DND-41 (cell line): ENCODE measurements around the gene RMND5A.

Source experiments
- ATAC-seq: fragments of 200-7000 bp; cut with Tn5 transposase; 3 replicates; pipeline ENCODE4 v1.9.1; 2021; ENCODE audit warnings: low read depth; ENCODE audit not compliant: insufficient read depth
- DNase-seq: peaks from one replicate; pipeline ENCODE4 v3.0.0-alpha.2; 2020
- H2AFZ ChIP-seq: 2 replicates; pipeline ENCODE4 v1.6.0; 2012; ENCODE audit warnings: low read depth, low read length
- H3K27ac ChIP-seq: 2 replicates; pipeline ENCODE4 v1.5.1; 2012; ENCODE audit warnings: low read length, inconsistent platforms
- H3K27me3 ChIP-seq: fragments of 200-600 bp; sonication (generic); 2 replicates; pipeline ENCODE4 v1.6.0; 2012; ENCODE audit warnings: low read length, mild to moderate bottlenecking, inconsistent platforms; ENCODE audit not compliant: insufficient read depth, poor library complexity
- H3K36me3 ChIP-seq: 2 replicates; pipeline ENCODE4 v1.5.1; 2012; ENCODE audit warnings: low read length, inconsistent platforms; ENCODE audit not compliant: insufficient read depth
- H3K4me1 ChIP-seq: 2 replicates; pipeline ENCODE4 v1.5.1; 2012; ENCODE audit warnings: mild to moderate bottlenecking, low read length; ENCODE audit not compliant: insufficient read depth
- H3K4me2 ChIP-seq: 2 replicates; pipeline ENCODE4 v1.6.0; 2012; ENCODE audit warnings: mild to moderate bottlenecking, moderate library complexity, low read length, inconsistent platforms; ENCODE audit not compliant: insufficient read depth
- H3K4me3 ChIP-seq, 2 experiments: fragments of 200-600 bp in 1 of 2; shearing (Covaris generic) in 1 of 2; 2 replicates each; pipeline ENCODE4 v1.5.1; 2012 to 2016; ENCODE audit warnings: inconsistent platforms in 2 of 2, low read length in 2 of 2, mild to moderate bottlenecking in 2 of 2, low read depth in 1 of 2, moderate library complexity in 1 of 2
- H3K79me2 ChIP-seq: 2 replicates; pipeline ENCODE4 v1.6.0; 2012; ENCODE audit warnings: low read length, inconsistent platforms; ENCODE audit not compliant: insufficient read depth
- H3K9ac ChIP-seq: 2 replicates; pipeline ENCODE4 v1.6.0; 2012; ENCODE audit warnings: low read depth, mild to moderate bottlenecking, inconsistent platforms, low read length, moderate library complexity
- H3K9me3 ChIP-seq: 2 replicates; pipeline ENCODE4 v1.5.1; 2012; ENCODE audit warnings: low read length, moderate library complexity, mild to moderate bottlenecking, inconsistent platforms; ENCODE audit not compliant: insufficient read depth, severe bottlenecking
- H4K20me1 ChIP-seq: 2 replicates; pipeline ENCODE4 v1.6.0; 2012; ENCODE audit warnings: low read length; ENCODE audit not compliant: insufficient read depth
- EZH2 ChIP-seq: IDR thresholded peaks from 3 replicates; pipeline ENCODE4 v1.6.1; 2012; ENCODE audit warnings: borderline replicate concordance, low read depth, mild to moderate bottlenecking, moderate library complexity, low read length, inconsistent platforms; ENCODE audit not compliant: severe bottlenecking
- TF ChIP-seq, protein P1 (sequence below): IDR thresholded peaks from 2 replicates; pipeline ENCODE4 v1.5.1; 2012; ENCODE audit warnings: borderline replicate concordance, low read length, moderate library complexity, mild to moderate bottlenecking; ENCODE audit not compliant: poor library complexity, severe bottlenecking; ENCODE audit errors: extremely low read depth

Gene RMND5A

DNA sequence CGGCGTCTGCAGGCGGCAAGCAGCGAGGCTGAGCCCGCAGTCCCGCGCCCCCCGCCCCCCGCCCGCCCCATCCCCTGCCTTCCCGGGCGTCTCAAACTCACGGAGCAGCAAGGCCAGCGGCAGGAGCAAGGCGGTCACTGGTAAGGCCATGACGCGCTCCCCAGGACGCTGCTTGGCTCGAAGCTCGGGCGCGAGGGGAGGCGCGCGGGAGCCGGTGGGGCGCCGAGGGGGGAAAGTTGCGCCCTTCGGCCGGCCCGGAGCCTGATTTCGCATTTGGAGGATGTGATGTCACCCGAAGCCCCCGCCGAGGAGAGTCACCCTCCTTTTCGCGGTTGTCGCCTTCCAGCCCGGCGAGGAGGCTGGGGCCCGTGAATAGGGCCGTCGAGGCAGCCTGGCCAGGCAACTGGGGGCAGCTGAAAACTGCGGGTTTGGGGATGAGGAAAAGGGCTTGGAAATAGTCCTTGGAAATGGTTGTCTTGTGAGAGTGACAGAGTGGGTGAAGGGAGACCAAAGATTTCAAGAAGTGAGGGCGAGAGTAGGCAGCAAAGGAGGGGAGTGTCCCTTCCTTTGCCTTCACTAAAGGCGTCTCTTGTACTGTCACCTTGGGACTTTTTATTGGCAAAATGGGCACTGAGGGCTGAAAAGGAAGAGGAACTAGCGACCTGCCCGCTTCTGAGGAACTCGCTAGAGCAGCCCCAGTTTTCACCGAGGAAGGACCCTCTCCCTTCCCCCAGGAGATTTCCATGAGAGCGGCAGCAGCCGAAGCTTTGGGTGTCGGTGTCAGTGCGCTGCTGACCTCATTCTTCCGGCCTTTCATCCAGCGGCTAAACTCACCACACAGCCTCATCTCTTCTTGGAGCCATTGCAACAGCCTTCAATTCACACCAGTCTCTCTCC lies 70.8 kb downstream of the RMND5A start, which contains the start of gene CD8A:
Gene CD8A, minus strand, starts transcription at position 238 of the 897 bp plus-strand sequence. Its CDS starts 88 bp downstream, at position 150.
- Histone ChIP-seq H3K4me2 (no peak within 1 kb of the TSS), H2AFZ (no peak within 1 kb of the TSS)

DNA sequence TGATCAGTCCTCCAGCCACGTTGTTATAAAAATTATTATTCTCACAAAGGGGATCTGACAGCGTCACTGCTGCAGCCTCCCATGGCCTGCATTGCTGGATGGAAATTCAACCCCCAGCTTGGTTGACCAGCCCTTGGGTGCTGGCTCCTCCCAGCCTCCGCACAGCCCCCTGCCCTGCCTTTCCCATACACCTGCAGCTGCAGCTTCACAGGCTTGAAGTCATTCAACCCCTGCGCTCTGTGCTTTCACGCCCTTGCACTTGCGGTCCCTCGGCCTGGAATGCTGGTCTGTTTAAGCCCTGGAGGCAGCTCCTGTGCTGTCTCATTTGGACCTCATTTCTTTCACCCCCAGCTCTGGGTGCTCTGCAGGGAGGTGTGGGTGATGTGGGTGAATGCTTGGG lies 71.5 kb downstream of the RMND5A start:
- ATAC-seq (no peak), DNase-seq (no peak)
- peaks cover 14% of the 10 kb centered on the region for H3K4me1 ChIP-seq
- H3K79me2 ChIP-seq = no peaks in the 10 kb centered on the region
- H2AFZ ChIP-seq = no peak overlapping the region
- H3K27ac ChIP-seq = no peak overlapping the region
- H3K4me3 ChIP-seq = no peak overlapping the region
- no peaks in the 10 kb centered on the region for H3K36me3 ChIP-seq
- peaks cover 4% of the 10 kb centered on the region for H3K9me3 ChIP-seq
- H4K20me1 ChIP-seq = no peaks in the 10 kb centered on the region
- H3K9ac ChIP-seq = no peak overlapping the region
- no peaks in the 10 kb centered on the region for H3K27me3 ChIP-seq
- H3K4me2 ChIP-seq = no peak overlapping the region
- TF ChIP-seq, protein P1, sequence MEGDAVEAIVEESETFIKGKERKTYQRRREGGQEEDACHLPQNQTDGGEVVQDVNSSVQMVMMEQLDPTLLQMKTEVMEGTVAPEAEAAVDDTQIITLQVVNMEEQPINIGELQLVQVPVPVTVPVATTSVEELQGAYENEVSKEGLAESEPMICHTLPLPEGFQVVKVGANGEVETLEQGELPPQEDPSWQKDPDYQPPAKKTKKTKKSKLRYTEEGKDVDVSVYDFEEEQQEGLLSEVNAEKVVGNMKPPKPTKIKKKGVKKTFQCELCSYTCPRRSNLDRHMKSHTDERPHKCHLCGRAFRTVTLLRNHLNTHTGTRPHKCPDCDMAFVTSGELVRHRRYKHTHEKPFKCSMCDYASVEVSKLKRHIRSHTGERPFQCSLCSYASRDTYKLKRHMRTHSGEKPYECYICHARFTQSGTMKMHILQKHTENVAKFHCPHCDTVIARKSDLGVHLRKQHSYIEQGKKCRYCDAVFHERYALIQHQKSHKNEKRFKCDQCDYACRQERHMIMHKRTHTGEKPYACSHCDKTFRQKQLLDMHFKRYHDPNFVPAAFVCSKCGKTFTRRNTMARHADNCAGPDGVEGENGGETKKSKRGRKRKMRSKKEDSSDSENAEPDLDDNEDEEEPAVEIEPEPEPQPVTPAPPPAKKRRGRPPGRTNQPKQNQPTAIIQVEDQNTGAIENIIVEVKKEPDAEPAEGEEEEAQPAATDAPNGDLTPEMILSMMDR = no peak
- no peak for TF ChIP-seq EZH2

More for the DNA sequence above, 70.8 kb downstream of the RMND5A start, which contains the start of gene CD8A:
- DNase-seq = no peak
- H3K9me3 ChIP-seq = no peaks in the 10 kb centered on the region
- H3K27me3 ChIP-seq = no peaks in the 10 kb centered on the region
- H3K4me1 ChIP-seq = peaks cover 14% of the 10 kb centered on the region
- no peaks in the 10 kb centered on the region for H3K36me3 ChIP-seq
- ATAC-seq = no peak
- no peak within 1 kb of the TSS for H3K27ac ChIP-seq
- no peak within 1 kb of the TSS for H3K9ac ChIP-seq
- H4K20me1 ChIP-seq = no peaks in the 10 kb centered on the region
- H3K4me3 ChIP-seq = no peak within 1 kb of the TSS
- no peaks in the 10 kb centered on the region for H3K79me2 ChIP-seq
- TF ChIP-seq, protein P1 = no peak
- no peak for TF ChIP-seq EZH2

DNA sequence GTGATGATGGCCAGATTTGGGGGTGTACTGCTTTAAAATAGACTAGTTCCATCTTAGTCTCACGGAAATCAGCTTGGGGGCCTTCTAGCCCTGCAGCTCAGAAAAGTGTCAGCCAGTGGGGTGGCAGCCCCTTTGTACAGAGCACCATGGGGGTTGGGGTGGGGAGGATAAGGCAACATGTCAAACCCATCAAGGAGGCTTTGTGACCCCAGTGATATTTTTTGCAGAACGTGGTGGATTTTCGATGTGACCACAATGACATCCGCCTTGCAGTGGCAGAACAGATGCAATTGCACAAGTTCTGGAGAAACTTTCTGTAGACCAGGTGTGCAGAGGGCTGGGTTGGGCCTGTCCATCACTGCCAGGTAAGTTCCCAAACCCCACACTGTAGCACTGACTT lies 73.7 kb downstream of the RMND5A start:
- TF ChIP-seq, protein P1 = no peak
- no peak for TF ChIP-seq EZH2
- DNase-seq (no peak), ATAC-seq (no peak)
- Histone ChIP-seq H2AFZ (no peak overlapping the region), H3K27ac (no peak overlapping the region), H3K27me3 (no peaks in the 10 kb centered on the region), H3K9me3 (peaks cover 13% of the 10 kb centered on the region), H3K4me3 (no peak overlapping the region), H3K4me2 (no peak overlapping the region), H4K20me1 (no peaks in the 10 kb centered on the region), H3K79me2 (no peaks in the 10 kb centered on the region), H3K9ac (no peak overlapping the region), H3K4me1 (peaks cover 14% of the 10 kb centered on the region), H3K36me3 (no peaks in the 10 kb centered on the region)
